H9 (cell line): ENCODE data around the gene SMCHD1. TPM values are rescaled to one million over a fixed set of nuclear protein-coding genes. Genes with fewer than 3 reads are reported as not detected.
A peak's percentile ranks its signal among the peaks of the same experiment; 100 is the strongest.

ENCODE experiments used
- DNase-seq: peaks from one replicate; pipeline ENCODE4 v3.0.0-alpha.2; 2017
- H2AFZ ChIP-seq: one replicate; pipeline ENCODE4 v1.6.1; 2013; ENCODE audit warnings: mild to moderate bottlenecking, low read length, control low read depth, moderate library complexity
- H2AK5ac ChIP-seq: 2 replicates; pipeline ENCODE4 v1.6.1; 2013; ENCODE audit warnings: low read length, control low read depth, mixed read lengths; ENCODE audit not compliant: insufficient read length
- H2BK120ac ChIP-seq: one replicate; pipeline ENCODE4 v1.6.1; 2013; ENCODE audit warnings: low read depth, mild to moderate bottlenecking, low read length, control low read depth, inconsistent platforms; ENCODE audit not compliant: poor library complexity, severe bottlenecking
- H2BK12ac ChIP-seq: 2 replicates; pipeline ENCODE4 v1.6.1; 2013; ENCODE audit warnings: low read length, control low read depth, mixed read lengths, low read depth; ENCODE audit not compliant: insufficient read length
- H2BK15ac ChIP-seq: 2 replicates; pipeline ENCODE4 v1.6.1; 2013; ENCODE audit warnings: low read depth, low read length, control low read depth
- H2BK20ac ChIP-seq: one replicate; pipeline ENCODE4 v1.6.1; 2013; ENCODE audit warnings: low read depth, mild to moderate bottlenecking, low read length, control low read depth, inconsistent platforms; ENCODE audit not compliant: poor library complexity, severe bottlenecking
- H2BK5ac ChIP-seq: 2 replicates; pipeline ENCODE4 v1.6.1; 2013; ENCODE audit warnings: low read length, control low read depth, mixed read lengths; ENCODE audit not compliant: insufficient read length
- H3K14ac ChIP-seq: 2 replicates; pipeline ENCODE4 v1.6.1; 2013; ENCODE audit warnings: low read length, control low read depth; ENCODE audit not compliant: insufficient read depth
- H3K18ac ChIP-seq: 2 replicates; pipeline ENCODE4 v1.6.1; 2013; ENCODE audit warnings: low read depth, mild to moderate bottlenecking, mixed read lengths, low read length, control low read depth; ENCODE audit not compliant: insufficient read length
- H3K23ac ChIP-seq: 2 replicates; pipeline ENCODE4 v1.6.1; 2013; ENCODE audit warnings: low read length, control low read depth, mixed read lengths, low read depth; ENCODE audit not compliant: insufficient read length
- H3K23me2 ChIP-seq: 2 replicates; pipeline ENCODE4 v1.6.1; 2013; ENCODE audit warnings: low read depth, mild to moderate bottlenecking, mixed read lengths, low read length, control low read depth; ENCODE audit not compliant: insufficient read length, poor library complexity, severe bottlenecking
- H3K27ac ChIP-seq: 2 replicates; pipeline ENCODE4 v1.5.1; 2013; ENCODE audit warnings: low read length, control low read depth, mixed read lengths, low read depth; ENCODE audit not compliant: insufficient read length
- H3K27me3 ChIP-seq: 2 replicates; pipeline ENCODE4 v1.6.1; 2013; ENCODE audit warnings: low read length, control low read depth, inconsistent platforms; ENCODE audit not compliant: insufficient read depth
- H3K4ac ChIP-seq: 2 replicates; pipeline ENCODE4 v1.6.1; 2013; ENCODE audit warnings: low read depth, mild to moderate bottlenecking, control low read depth, inconsistent platforms, low read length, moderate library complexity
- H3K4me1 ChIP-seq: 2 replicates; pipeline ENCODE4 v1.6.1; 2013; ENCODE audit warnings: low read length, control low read depth, inconsistent platforms; ENCODE audit not compliant: insufficient read depth
- H3K4me2 ChIP-seq: 2 replicates; pipeline ENCODE4 v1.6.1; 2013; ENCODE audit warnings: low read length, control low read depth, mixed read lengths; ENCODE audit not compliant: insufficient read length, insufficient read depth
- H3K56ac ChIP-seq: 2 replicates; pipeline ENCODE4 v1.6.1; 2013; ENCODE audit warnings: low read depth, mild to moderate bottlenecking, mixed read lengths, low read length, control low read depth; ENCODE audit not compliant: insufficient read length
- H3K79me1 ChIP-seq: 2 replicates; pipeline ENCODE4 v1.6.1; 2013; ENCODE audit warnings: low read depth, mild to moderate bottlenecking, moderate library complexity, low read length, control low read depth, inconsistent platforms; ENCODE audit not compliant: insufficient read depth, poor library complexity, severe bottlenecking
- H3K79me2 ChIP-seq: 2 replicates; pipeline ENCODE4 v1.6.1; 2013; ENCODE audit warnings: low read length, control low read depth, inconsistent platforms; ENCODE audit not compliant: insufficient read depth
- H3K9ac ChIP-seq: 2 replicates; pipeline ENCODE4 v1.6.1; 2013; ENCODE audit warnings: low read length, control low read depth, mixed read lengths; ENCODE audit not compliant: insufficient read length; ENCODE audit errors: extremely low read depth
- H3K9me3 ChIP-seq: one replicate; pipeline ENCODE4 v1.6.1; 2013; ENCODE audit warnings: low read depth, low read length, inconsistent platforms; ENCODE audit not compliant: control insufficient read depth
- H3T11ph ChIP-seq: one replicate; pipeline ENCODE4 v1.6.1; 2013; ENCODE audit warnings: mild to moderate bottlenecking, low read length, control low read depth, inconsistent platforms
- H4K20me1 ChIP-seq: one replicate; pipeline ENCODE4 v1.6.1; 2013; ENCODE audit not compliant: control insufficient read depth, insufficient read length, insufficient read depth
- H4K5ac ChIP-seq: 2 replicates; pipeline ENCODE4 v1.6.1; 2013; ENCODE audit warnings: low read depth, mild to moderate bottlenecking, mixed read lengths, low read length, control low read depth; ENCODE audit not compliant: insufficient read length
- H4K8ac ChIP-seq: replicated peaks from 2 replicates; pipeline ENCODE4 v1.6.1; 2013; ENCODE audit warnings: low read length, control low read depth, mixed read lengths, low read depth; ENCODE audit not compliant: insufficient read length
- H4K91ac ChIP-seq: 2 replicates; pipeline ENCODE4 v1.6.1; 2013; ENCODE audit warnings: low read depth, mild to moderate bottlenecking, moderate library complexity, mixed read lengths, low read length, control low read depth; ENCODE audit not compliant: insufficient read length
- H3K27ac Mint-ChIP-seq, 3 experiments: 2 replicates in 2 of 3; 3 replicates in 1 of 3; pipeline ENCODE4 v1.8.0; 2020 to 2021; ENCODE audit warnings: mixed read lengths in 3 of 3, mild to moderate bottlenecking in 1 of 3, moderate library complexity in 1 of 3
- H3K27me3 Mint-ChIP-seq: 2 replicates; pipeline ENCODE4 v1.8.0; 2021; ENCODE audit warnings: low read depth, mild to moderate bottlenecking, moderate library complexity, mixed read lengths
- H3K36me3 Mint-ChIP-seq, 3 experiments: 2 replicates in 2 of 3; 3 replicates in 1 of 3; pipeline ENCODE4 v1.8.0; 2020 to 2021; ENCODE audit warnings: low read depth in 3 of 3, mixed read lengths in 3 of 3; ENCODE audit not compliant: insufficient read depth in 1 of 3
- H3K4me1 Mint-ChIP-seq, 2 experiments: 2 replicates each; pipeline ENCODE4 v1.8.0; 2020; ENCODE audit warnings: mixed read lengths in 2 of 2
- H3K4me3 Mint-ChIP-seq, 2 experiments: 2 replicates in 1 of 2; 3 replicates in 1 of 2; pipeline ENCODE4 v1.8.0; 2020 to 2021; ENCODE audit warnings: mild to moderate bottlenecking in 2 of 2, mixed read lengths in 2 of 2, moderate library complexity in 1 of 2
- H3K9me3 Mint-ChIP-seq, 2 experiments: 2 replicates in 1 of 2; 3 replicates in 1 of 2; pipeline ENCODE4 v1.8.0; 2020; ENCODE audit warnings: mild to moderate bottlenecking in 2 of 2, mixed read lengths in 2 of 2, moderate library complexity in 1 of 2
- WGBS: extraction: QIAGEN DNeasy Blood & Tissue Kit; methylation state at CpG from one replicate; pipeline ENCODE4 v1.1.7; 2013; ENCODE audit warnings: missing lambda C conversion rate, low lambda C conversion rate, mixed read lengths; ENCODE audit not compliant: insufficient read length; ENCODE audit errors: extremely low coverage; 5-methylcytosine and 5-hydroxymethylcytosine counted together
- total RNA-seq: library from RNA; stranded (reverse); gene quantifications from 2 replicates; pipeline ENCODE4 v1.2.1, GENCODE V29; 2021
- TF ChIP-seq, protein P1 (sequence below): fragments of 200-600 bp; sonication (generic); conservative IDR thresholded peaks from 3 replicates; pipeline ENCODE4 v1.8.0; 2021; ENCODE audit warnings: antibody characterized with exemption, mild to moderate bottlenecking

SMCHD1 gene
- total RNA-seq, 1 experiment from 2014 or later, result 53.5 TPM

DNA sequence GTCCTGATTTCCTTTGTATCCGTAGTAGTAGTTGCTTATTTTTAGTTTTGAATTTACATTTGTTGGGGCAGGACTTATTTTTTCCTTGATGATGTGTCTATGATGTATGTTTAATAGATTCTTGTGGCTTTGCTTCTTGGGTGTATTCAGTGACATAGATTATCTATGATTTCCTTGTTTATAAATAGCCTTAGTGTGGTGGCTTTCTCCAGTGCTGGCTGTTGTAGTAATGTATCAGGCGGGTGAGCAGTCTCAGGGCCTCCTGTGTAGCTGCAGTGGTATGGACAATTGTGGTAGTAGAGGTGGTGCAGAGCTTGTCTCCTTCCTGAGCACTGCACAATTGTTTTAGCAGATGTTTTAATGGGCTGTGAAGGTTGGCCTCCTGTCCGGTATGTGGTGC, 60.5 kb downstream of the SMCHD1 start:
- Histone ChIP-seq H3K23me2 (no peaks in the 10 kb centered on the region), H2BK120ac (no peak overlapping the region), H4K8ac (no peak overlapping the region), H4K91ac (no peak overlapping the region), H3K4ac (no peak overlapping the region), H2AK5ac (no peak overlapping the region), H3K23ac (no peak overlapping the region), H3K79me1 (no peaks in the 10 kb centered on the region), H4K5ac (no peak overlapping the region), H3K18ac (no peak overlapping the region), H3K9me3 (no peaks in the 10 kb centered on the region), H2BK20ac (no peak overlapping the region), H2BK15ac (no peak overlapping the region), H3K56ac (no peak overlapping the region), H3K4me2 (no peak overlapping the region), H2BK12ac (no peak overlapping the region), H3T11ph (no peak overlapping the region), H2AFZ (no peak overlapping the region), H4K20me1 (no peaks in the 10 kb centered on the region), H3K14ac (no peak overlapping the region), H3K79me2 (no peaks in the 10 kb centered on the region), H3K27ac (no peak overlapping the region), H3K27me3 (no peaks in the 10 kb centered on the region), H3K4me1 (no peaks in the 10 kb centered on the region), H3K9ac (no peak overlapping the region), H2BK5ac (no peak overlapping the region)
- Mint-ChIP-seq H3K4me3 (no peak overlapping the region), H3K9me3 (no peaks in the 10 kb centered on the region; a peak in 1 of 5 replicates), H3K27ac (peak overlapping the region; percentile 39 to 73 (median 54); a peak in 3 of 7 replicates), H3K36me3 (peaks cover 33 to 72% (median 61%) of the 10 kb centered on the region in 3 experiments), H3K4me1 (peaks cover 9 to 12% of the 10 kb centered on the region in 2 experiments), H3K27me3 (no peaks in the 10 kb centered on the region)
- TF ChIP-seq, protein P1, sequence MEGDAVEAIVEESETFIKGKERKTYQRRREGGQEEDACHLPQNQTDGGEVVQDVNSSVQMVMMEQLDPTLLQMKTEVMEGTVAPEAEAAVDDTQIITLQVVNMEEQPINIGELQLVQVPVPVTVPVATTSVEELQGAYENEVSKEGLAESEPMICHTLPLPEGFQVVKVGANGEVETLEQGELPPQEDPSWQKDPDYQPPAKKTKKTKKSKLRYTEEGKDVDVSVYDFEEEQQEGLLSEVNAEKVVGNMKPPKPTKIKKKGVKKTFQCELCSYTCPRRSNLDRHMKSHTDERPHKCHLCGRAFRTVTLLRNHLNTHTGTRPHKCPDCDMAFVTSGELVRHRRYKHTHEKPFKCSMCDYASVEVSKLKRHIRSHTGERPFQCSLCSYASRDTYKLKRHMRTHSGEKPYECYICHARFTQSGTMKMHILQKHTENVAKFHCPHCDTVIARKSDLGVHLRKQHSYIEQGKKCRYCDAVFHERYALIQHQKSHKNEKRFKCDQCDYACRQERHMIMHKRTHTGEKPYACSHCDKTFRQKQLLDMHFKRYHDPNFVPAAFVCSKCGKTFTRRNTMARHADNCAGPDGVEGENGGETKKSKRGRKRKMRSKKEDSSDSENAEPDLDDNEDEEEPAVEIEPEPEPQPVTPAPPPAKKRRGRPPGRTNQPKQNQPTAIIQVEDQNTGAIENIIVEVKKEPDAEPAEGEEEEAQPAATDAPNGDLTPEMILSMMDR, result no peak
- no peak for DNase-seq
- no CpG with 5 or more reads among the region's 3 CpGs for WGBS
